K562 (cell line): ENCODE data around the gene SLC9A1. TPM values are rescaled to one million over a fixed set of nuclear protein-coding genes. Genes with fewer than 3 reads are reported as not detected.

Experiments used
- ARID3A ChIP-seq: IDR thresholded peaks from 2 replicates; pipeline ENCODE4 v1.6.1; 2012; ENCODE audit warnings: low read depth, low read length, improper control_type of control experiment, borderline replicate concordance
- BRCA1 ChIP-seq, 2 experiments: fragments of 450-650 bp in 1 of 2; sonication (generic) in 1 of 2; formaldehyde crosslinking in 1 of 2; IDR thresholded peaks; 2 replicates each; pipeline versions ENCODE4 v1.5.0 to v1.6.1; 2017 to 2020; ENCODE audit warnings: mild to moderate bottlenecking in 1 of 2, missing genetic modification reagents in 1 of 2
- CEBPB ChIP-seq: fragments of 450-650 bp; IDR thresholded peaks from 2 replicates; pipeline ENCODE4 v1.6.1; 2016; ENCODE audit warnings: missing genetic modification characterization, missing compliant biosample characterization
- CREB5 ChIP-seq: fragments of 250-450 bp; sonication (Bioruptor Pico); IDR thresholded peaks from 2 replicates; pipeline ENCODE4 v1.5.0; 2020; ENCODE audit warnings: mild to moderate bottlenecking
- CREM ChIP-seq: IDR thresholded peaks from 2 replicates; pipeline ENCODE4 v1.6.1; 2014; ENCODE audit warnings: antibody characterized with exemption, low read depth
- E2F6 ChIP-seq, 2 experiments: IDR thresholded peaks; 2 replicates each; pipeline ENCODE4 v1.6.1; 2011; ENCODE audit warnings: borderline replicate concordance in 1 of 2, control low read depth in 1 of 2, low read depth in 1 of 2, low read length in 1 of 2, mild to moderate bottlenecking in 1 of 2, mixed read lengths in 1 of 2, moderate library complexity in 1 of 2; ENCODE audit not compliant: insufficient read depth in 1 of 2, insufficient read length in 1 of 2, poor library complexity in 1 of 2, severe bottlenecking in 1 of 2; ENCODE audit errors: extremely low read depth in 1 of 2
- GATAD2A ChIP-seq: fragments of 450-650 bp; IDR thresholded peaks from 2 replicates; pipeline ENCODE4 v1.6.1; 2017
- MAX ChIP-seq: sonication (generic); formaldehyde crosslinking; IDR thresholded peaks from 2 replicates; pipeline ENCODE4 v1.9.0; 2022; ENCODE audit warnings: mild to moderate bottlenecking, missing genetic modification reagents
- NR4A1 ChIP-seq, 2 experiments: fragments of 250-450 bp in 1 of 2; fragments of 450-650 bp in 1 of 2; sonication (Bioruptor Pico) in 1 of 2; IDR thresholded peaks; 2 replicates each; pipeline versions ENCODE4 v1.4.0 to v1.6.1; 2016 to 2020; ENCODE audit warnings: mild to moderate bottlenecking in 2 of 2, missing compliant biosample characterization in 1 of 2, missing genetic modification characterization in 1 of 2, moderate library complexity in 1 of 2
- RAD21 ChIP-seq, 2 experiments: fragments of 250-450 bp in 1 of 2; fragments of 450-650 bp in 1 of 2; sonication (Bioruptor Pico) in 1 of 2; formaldehyde crosslinking in 1 of 2; IDR thresholded peaks in 1 of 2; conservative IDR thresholded peaks in 1 of 2; 2 replicates each; pipeline versions ENCODE4 v1.4.0 to v1.8.0; 2020 to 2022; ENCODE audit warnings: mild to moderate bottlenecking in 2 of 2, moderate library complexity in 1 of 2
- SMAD4 ChIP-seq: fragments of 250-450 bp; sonication (Bioruptor Pico); conservative IDR thresholded peaks from 2 replicates; pipeline ENCODE4 v1.8.0; 2021; ENCODE audit warnings: inconsistent platforms, mild to moderate bottlenecking, moderate library complexity
- TEAD1 ChIP-seq, 2 experiments: fragments of 450-650 bp in 1 of 2; sonication (generic) in 1 of 2; formaldehyde crosslinking; IDR thresholded peaks; 2 replicates each; pipeline versions ENCODE4 v1.4.0 to v1.8.0; 2020 to 2022; ENCODE audit warnings: mild to moderate bottlenecking in 2 of 2, missing genetic modification reagents in 1 of 2
- YY1 ChIP-seq, 3 experiments: IDR thresholded peaks; 2 replicates each; pipeline ENCODE4 v1.6.1; 2011; ENCODE audit warnings: low read length in 2 of 3, mild to moderate bottlenecking in 2 of 3, moderate library complexity in 2 of 3, borderline replicate concordance in 1 of 3, control low read depth in 1 of 3, low read depth in 1 of 3; ENCODE audit not compliant: insufficient read depth in 3 of 3, insufficient replicate concordance in 2 of 3, control insufficient read depth in 1 of 3, insufficient read length in 1 of 3; ENCODE audit errors: extremely low read depth in 1 of 3
- ZFP1 ChIP-seq: fragments of 450-650 bp; formaldehyde crosslinking; IDR thresholded peaks from 2 replicates; pipeline ENCODE4 v1.4.0; 2020; ENCODE audit warnings: mild to moderate bottlenecking, mixed read lengths
- ZNF277 ChIP-seq: fragments of 250-450 bp; sonication (Bioruptor Pico); IDR thresholded peaks from 2 replicates; pipeline ENCODE4 v1.8.0; 2022; ENCODE audit warnings: inconsistent platforms, mild to moderate bottlenecking, moderate library complexity, borderline replicate concordance
- ZNF316 ChIP-seq: fragments of 450-650 bp; IDR thresholded peaks from 2 replicates; pipeline ENCODE4 v1.6.1; 2016
- ZNF584 ChIP-seq: fragments of 200-800 bp; sonication (Bioruptor generic); IDR thresholded peaks from 2 replicates; pipeline ENCODE4 v1.6.1; 2016; ENCODE audit warnings: low read depth, mild to moderate bottlenecking, missing genetic modification characterization, missing compliant biosample characterization
- ZNF589 ChIP-seq: fragments of 200-800 bp; sonication (Bioruptor generic); IDR thresholded peaks from 2 replicates; pipeline ENCODE4 v1.6.1; 2016; ENCODE audit warnings: low read depth, missing genetic modification characterization, missing compliant biosample characterization
- ZNF695 ChIP-seq: fragments of 450-650 bp; formaldehyde crosslinking; IDR thresholded peaks from 2 replicates; pipeline ENCODE4 v1.4.0; 2020; ENCODE audit warnings: mild to moderate bottlenecking, moderate library complexity
- polyA plus RNA-seq, 8 experiments: library from polyadenylated mRNA; depleted of rRNA in 4 of 8; stranded (reverse) in 5 of 8; unstranded in 3 of 8; fragments of >200 nt; fragmentation: Nextera tagmentation in 2 of 8; fragmentation: Illumina TruSeq in 1 of 8; extraction: Ambion mirVana in 2 of 8; extraction: Trizol in 1 of 8; gene quantifications; 2 replicates each; pipeline versions ENCODE4 v1.2.1 to v1.2.3, GENCODE V29; 2011 to 2014; ENCODE audit warnings: inconsistent platforms in 1 of 8, missing spikeins in 1 of 8
- total RNA-seq, 7 experiments: library from RNA; depleted of rRNA in 6 of 7; stranded (reverse); fragments of >200 nt in 6 of 7; fragmentation: Illumina TruSeq in 2 of 7; extraction: Trizol in 2 of 7; gene quantifications; 2 replicates each; pipeline versions ENCODE4 v1.2.1 to v1.2.3, GENCODE V29; 2011 to 2021; ENCODE audit warnings: low replicate concordance in 1 of 7

SLC9A1 gene
- total and polyA plus RNA-seq, 9 of the 15 experiments (the other 6 are each of a cell fraction or from before 2014, with no cell fraction given): 0.59 to 14.4 (median 2.0) TPM

- TF ChIP-seq BRCA1 (IDR thresholded peaks at IDR 0.05): no peak
- TF ChIP-seq BRCA1 (CRISPR knock-in tag; IDR thresholded peaks at IDR 0.05): no peak
- peak; percentile 27; the same call in 1 of the 2 replicates for TF ChIP-seq ZNF316
- TF ChIP-seq CREM: peak; percentile 19; the same call in 1 of the 2 replicates
- peak in 1 of 3 experiments; percentile 68 for TF ChIP-seq YY1 (IDR thresholded peaks at IDR 0.05; ENCODE audit: borderline replicate concordance in 1 of 3, control insufficient read depth in 1 of 3, extremely low read depth in 1 of 3, insufficient read depth in 3 of 3, insufficient read length in 1 of 3, insufficient replicate concordance in 2 of 3, low read depth in 1 of 3, low read length in 2 of 3)
- TF ChIP-seq ZNF277: no peak
- peak; percentile 67 for TF ChIP-seq SMAD4 (CRISPR knock-in tag)
- no peak for TF ChIP-seq NR4A1 (CRISPR knock-in tag; IDR thresholded peaks at IDR 0.05)
- 0 out of 2 replicates have a peak, but pooled peaks have one; percentile 31 for TF ChIP-seq NR4A1 (tag; IDR thresholded peaks at IDR 0.05)
- no peak for TF ChIP-seq CREB5 (CRISPR knock-in tag)
- TF ChIP-seq ZNF695 (CRISPR knock-in tag): no peak
- TF ChIP-seq RAD21 (CRISPR knock-in tag; conservative IDR thresholded peaks at IDR 0.05 in 1 of 2, IDR thresholded peaks at IDR 0.05 in 1 of 2): peak; percentile 49 to 82
- no peak for TF ChIP-seq E2F6 (IDR thresholded peaks at IDR 0.05; ENCODE audit: borderline replicate concordance in 1 of 2, extremely low read depth in 1 of 2, insufficient read depth in 1 of 2, insufficient read length in 1 of 2, low read depth in 1 of 2, low read length in 1 of 2, poor library complexity in 1 of 2, severe bottlenecking in 1 of 2)
- TF ChIP-seq TEAD1 (CRISPR knock-in tag; IDR thresholded peaks at IDR 0.05): peak in 1 of 2 experiments; percentile 56; a peak in 1 of 4 replicates
- peak; percentile 86 for TF ChIP-seq CEBPB (tag)
- TF ChIP-seq ARID3A: 0 out of 2 replicates have a peak, but pooled peaks have one; percentile 24
- TF ChIP-seq ZNF584: peak; percentile 46; the same call in 1 of the 2 replicates
- TF ChIP-seq ZFP1 (CRISPR knock-in tag): no peak
- peak; percentile 60; the same call in 1 of the 2 replicates for TF ChIP-seq ZNF589 (CRISPR knock-in tag)
- no peak for TF ChIP-seq GATAD2A
- TF ChIP-seq MAX: peak; percentile 29; the same call in 1 of the 2 replicates
Measured at GRCh38 chr1:27109103-27109822, 45.7 kb downstream of the SLC9A1 start (continued).
